Neural cell (in vitro differentiated cells): ENCODE data around the gene MRPS18A. TPM values are rescaled to one million over a fixed set of nuclear protein-coding genes. Genes with fewer than 3 reads are reported as not detected.

ENCODE experiments used
- H2AFZ ChIP-seq: fragments of 200-600, 300-800 bp; sonication (generic), shearing (Covaris generic); 2 replicates; pipeline ENCODE4 v1.6.0; 2014; ENCODE audit warnings: low read depth, mild to moderate bottlenecking, antibody characterized with exemption, low read length, moderate library complexity
- H3F3A ChIP-seq: fragments of 200-600 bp; shearing (Covaris generic); 2 replicates; pipeline ENCODE4 v1.6.1; 2016; ENCODE audit warnings: mild to moderate bottlenecking, moderate library complexity, mixed read lengths, antibody characterized with exemption, low read length; ENCODE audit not compliant: insufficient read depth, poor library complexity, severe bottlenecking
- H3K27ac ChIP-seq: fragments of 200-600, 300-800 bp; sonication (generic), shearing (Covaris generic); 2 replicates; pipeline ENCODE4 v1.5.1; 2014; ENCODE audit warnings: mild to moderate bottlenecking, low read length, moderate library complexity
- H3K27me3 ChIP-seq: fragments of 300-800, 200-600 bp; sonication (generic), shearing (Covaris generic); 2 replicates; pipeline ENCODE4 v1.6.0; 2014; ENCODE audit warnings: mild to moderate bottlenecking, low read depth, low read length, moderate library complexity; ENCODE audit not compliant: insufficient read depth
- H3K36me3 ChIP-seq: fragments of 300-800, 200-600 bp; sonication (generic), shearing (Covaris generic); 2 replicates; pipeline ENCODE4 v1.5.1; 2014; ENCODE audit warnings: mild to moderate bottlenecking, antibody characterized with exemption, low read length, moderate library complexity; ENCODE audit not compliant: insufficient read depth
- H3K4me2 ChIP-seq: fragments of 300-800, 200-600 bp; sonication (generic), shearing (Covaris generic); 2 replicates; pipeline ENCODE4 v1.6.0; 2014; ENCODE audit warnings: mild to moderate bottlenecking, low read length
- H3K4me3 ChIP-seq: fragments of 300-800, 200-600 bp; sonication (generic), shearing (Covaris generic); 2 replicates; pipeline ENCODE4 v1.5.1; 2014; ENCODE audit warnings: mild to moderate bottlenecking, low read length, moderate library complexity
- H3K79me2 ChIP-seq: fragments of 200-600 bp; shearing (Covaris generic); replicated peaks from 2 replicates; pipeline ENCODE4 v1.6.0; 2014; ENCODE audit warnings: mild to moderate bottlenecking, low read length, moderate library complexity; ENCODE audit not compliant: insufficient read depth
- H3K9ac ChIP-seq: fragments of 300-800, 200-600 bp; sonication (generic), shearing (Covaris generic); 2 replicates; pipeline ENCODE4 v1.6.1; 2016; ENCODE audit warnings: mild to moderate bottlenecking, low read length, mixed read lengths
- H3K9me2 ChIP-seq: fragments of 200-600 bp; shearing (Covaris generic); 2 replicates; pipeline ENCODE4 v1.6.1; 2016; ENCODE audit warnings: mild to moderate bottlenecking, low read length, mixed read lengths; ENCODE audit not compliant: insufficient read depth
- H3K9me3 ChIP-seq: fragments of 200-600, 300-800 bp; sonication (generic), shearing (Covaris generic); 2 replicates; pipeline ENCODE4 v1.6.1; 2016; ENCODE audit warnings: mild to moderate bottlenecking, mixed run types, low read length, moderate library complexity, mixed read lengths
- H4K20me1 ChIP-seq: fragments of 200-600 bp; shearing (Covaris generic); 2 replicates; pipeline ENCODE4 v1.6.1; 2016; ENCODE audit warnings: mild to moderate bottlenecking, mixed run types; ENCODE audit not compliant: insufficient read depth
- EP300 ChIP-seq: fragments of 450-650 bp; conservative IDR thresholded peaks from 2 replicates; pipeline ENCODE4 v1.6.1; 2014; ENCODE audit warnings: antibody characterized with exemption, mild to moderate bottlenecking, moderate library complexity; ENCODE audit not compliant: poor library complexity, severe bottlenecking
- EZH2 ChIP-seq: fragments of 200-600, 300-800 bp; shearing (Covaris generic), sonication (generic); IDR thresholded peaks from 2 replicates; pipeline ENCODE4 v1.6.1; 2014; ENCODE audit warnings: antibody characterized with exemption, low read length, borderline replicate concordance, mild to moderate bottlenecking; ENCODE audit not compliant: insufficient read depth, poor library complexity, severe bottlenecking
- MXI1 ChIP-seq: fragments of 450-650 bp; conservative IDR thresholded peaks from 2 replicates; pipeline ENCODE4 v1.6.1; 2014; ENCODE audit warnings: antibody characterized with exemption, mild to moderate bottlenecking; ENCODE audit not compliant: poor library complexity, severe bottlenecking
- POLR2AphosphoS5 ChIP-seq: IDR thresholded peaks from 2 replicates; pipeline ENCODE4 v1.6.1; 2012
- RAD21 ChIP-seq: fragments of 450-650 bp; conservative IDR thresholded peaks from 2 replicates; pipeline ENCODE4 v1.6.1; 2014; ENCODE audit warnings: antibody characterized with exemption, mild to moderate bottlenecking, moderate library complexity
- SMC3 ChIP-seq: fragments of 450-650 bp; conservative IDR thresholded peaks from 2 replicates; pipeline ENCODE4 v1.6.1; 2014; ENCODE audit warnings: antibody characterized with exemption, mild to moderate bottlenecking, moderate library complexity; ENCODE audit not compliant: poor library complexity
- TAF1 ChIP-seq: IDR thresholded peaks from 2 replicates; pipeline ENCODE4 v1.6.1; 2012; ENCODE audit warnings: low read depth
- polyA plus RNA-seq: library from polyadenylated mRNA; depleted of rRNA; stranded (reverse); fragments of >200 nt; gene quantifications from 2 replicates; pipeline ENCODE4 v1.2.3, GENCODE V29; 2014
- TF ChIP-seq, protein P1 (sequence below): fragments of 450-650 bp; IDR thresholded peaks from 2 replicates; pipeline ENCODE4 v1.5.1; 2014; ENCODE audit warnings: antibody characterized with exemption, mild to moderate bottlenecking, moderate library complexity; ENCODE audit not compliant: poor library complexity, severe bottlenecking
- TF ChIP-seq, protein P2 (sequence below): IDR thresholded peaks from 2 replicates; pipeline ENCODE4 v1.6.1; 2012; ENCODE audit warnings: borderline replicate concordance

Gene MRPS18A
- polyA plus RNA-seq, 1 donor from 2014 or later: 39.6 TPM

GRCh38 chr6:43683708-43684455, 3.7 kb downstream of the MRPS18A start:
- no peak for TF ChIP-seq TAF1
- TF ChIP-seq, protein P1, sequence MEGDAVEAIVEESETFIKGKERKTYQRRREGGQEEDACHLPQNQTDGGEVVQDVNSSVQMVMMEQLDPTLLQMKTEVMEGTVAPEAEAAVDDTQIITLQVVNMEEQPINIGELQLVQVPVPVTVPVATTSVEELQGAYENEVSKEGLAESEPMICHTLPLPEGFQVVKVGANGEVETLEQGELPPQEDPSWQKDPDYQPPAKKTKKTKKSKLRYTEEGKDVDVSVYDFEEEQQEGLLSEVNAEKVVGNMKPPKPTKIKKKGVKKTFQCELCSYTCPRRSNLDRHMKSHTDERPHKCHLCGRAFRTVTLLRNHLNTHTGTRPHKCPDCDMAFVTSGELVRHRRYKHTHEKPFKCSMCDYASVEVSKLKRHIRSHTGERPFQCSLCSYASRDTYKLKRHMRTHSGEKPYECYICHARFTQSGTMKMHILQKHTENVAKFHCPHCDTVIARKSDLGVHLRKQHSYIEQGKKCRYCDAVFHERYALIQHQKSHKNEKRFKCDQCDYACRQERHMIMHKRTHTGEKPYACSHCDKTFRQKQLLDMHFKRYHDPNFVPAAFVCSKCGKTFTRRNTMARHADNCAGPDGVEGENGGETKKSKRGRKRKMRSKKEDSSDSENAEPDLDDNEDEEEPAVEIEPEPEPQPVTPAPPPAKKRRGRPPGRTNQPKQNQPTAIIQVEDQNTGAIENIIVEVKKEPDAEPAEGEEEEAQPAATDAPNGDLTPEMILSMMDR: no peak
- H3K9me3 ChIP-seq: no peaks in the 10 kb centered on the region
- H3K9ac ChIP-seq: no peak overlapping the region
- no peaks in the 10 kb centered on the region for H3K27me3 ChIP-seq
- no peaks in the 10 kb centered on the region for H3K36me3 ChIP-seq
- H2AFZ ChIP-seq: no peak overlapping the region
- H3K27ac ChIP-seq: no peak overlapping the region
- no peaks in the 10 kb centered on the region for H4K20me1 ChIP-seq
- H3K79me2 ChIP-seq: peaks cover 28% of the 10 kb centered on the region
- H3K4me2 ChIP-seq: no peak overlapping the region
- no peak overlapping the region for H3K4me3 ChIP-seq
- H3F3A ChIP-seq: no peaks in the 10 kb centered on the region
- no peaks in the 10 kb centered on the region for H3K9me2 ChIP-seq

GRCh38 chr6:43682724-43683429, 4.7 kb downstream of the MRPS18A start:
- Histone ChIP-seq H2AFZ (no peak overlapping the region), H3F3A (no peaks in the 10 kb centered on the region), H3K9ac (no peak overlapping the region), H3K4me2 (no peak overlapping the region), H3K4me3 (no peak overlapping the region), H3K27ac (no peak overlapping the region), H3K27me3 (no peaks in the 10 kb centered on the region), H3K9me3 (no peaks in the 10 kb centered on the region), H3K79me2 (peaks cover 28% of the 10 kb centered on the region), H3K36me3 (no peaks in the 10 kb centered on the region), H3K9me2 (no peaks in the 10 kb centered on the region), H4K20me1 (no peaks in the 10 kb centered on the region)
- no peak for TF ChIP-seq MXI1
- TF ChIP-seq, protein P1: no peak
- no peak for TF ChIP-seq EZH2
- TF ChIP-seq SMC3: no peak
- no peak for TF ChIP-seq RAD21
- TF ChIP-seq, protein P2, sequence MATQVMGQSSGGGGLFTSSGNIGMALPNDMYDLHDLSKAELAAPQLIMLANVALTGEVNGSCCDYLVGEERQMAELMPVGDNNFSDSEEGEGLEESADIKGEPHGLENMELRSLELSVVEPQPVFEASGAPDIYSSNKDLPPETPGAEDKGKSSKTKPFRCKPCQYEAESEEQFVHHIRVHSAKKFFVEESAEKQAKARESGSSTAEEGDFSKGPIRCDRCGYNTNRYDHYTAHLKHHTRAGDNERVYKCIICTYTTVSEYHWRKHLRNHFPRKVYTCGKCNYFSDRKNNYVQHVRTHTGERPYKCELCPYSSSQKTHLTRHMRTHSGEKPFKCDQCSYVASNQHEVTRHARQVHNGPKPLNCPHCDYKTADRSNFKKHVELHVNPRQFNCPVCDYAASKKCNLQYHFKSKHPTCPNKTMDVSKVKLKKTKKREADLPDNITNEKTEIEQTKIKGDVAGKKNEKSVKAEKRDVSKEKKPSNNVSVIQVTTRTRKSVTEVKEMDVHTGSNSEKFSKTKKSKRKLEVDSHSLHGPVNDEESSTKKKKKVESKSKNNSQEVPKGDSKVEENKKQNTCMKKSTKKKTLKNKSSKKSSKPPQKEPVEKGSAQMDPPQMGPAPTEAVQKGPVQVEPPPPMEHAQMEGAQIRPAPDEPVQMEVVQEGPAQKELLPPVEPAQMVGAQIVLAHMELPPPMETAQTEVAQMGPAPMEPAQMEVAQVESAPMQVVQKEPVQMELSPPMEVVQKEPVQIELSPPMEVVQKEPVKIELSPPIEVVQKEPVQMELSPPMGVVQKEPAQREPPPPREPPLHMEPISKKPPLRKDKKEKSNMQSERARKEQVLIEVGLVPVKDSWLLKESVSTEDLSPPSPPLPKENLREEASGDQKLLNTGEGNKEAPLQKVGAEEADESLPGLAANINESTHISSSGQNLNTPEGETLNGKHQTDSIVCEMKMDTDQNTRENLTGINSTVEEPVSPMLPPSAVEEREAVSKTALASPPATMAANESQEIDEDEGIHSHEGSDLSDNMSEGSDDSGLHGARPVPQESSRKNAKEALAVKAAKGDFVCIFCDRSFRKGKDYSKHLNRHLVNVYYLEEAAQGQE: no peak
- no peak for TF ChIP-seq TAF1
- TF ChIP-seq EP300: no peak
- TF ChIP-seq POLR2AphosphoS5: no peak
